HG02870 (cell line): ENCODE results near the gene ETF1.
"Not testable (repeated sequence)": the region's sequence is repeated elsewhere in the genome, so short reads cannot be mapped to it uniquely, and the experiment has no call there.

Source experiments
- ATAC-seq: cut with Tn5 transposase; IDR thresholded peaks from one replicate; pipeline ENCODE4 v1.9.1; 2021; ENCODE audit warnings: mild to moderate bottlenecking, moderate library complexity; ENCODE audit not compliant: unreplicated experiment

The ETF1 gene

GRCh38 chr5:138491669-138492559, 51.1 kb downstream of the ETF1 start:
- peak; percentile 98 for ATAC-seq

- no peak for ATAC-seq
Measured at GRCh38 chr5:138491284-138491648, 51.8 kb downstream of the ETF1 start.

GRCh38 chr5:138490648-138491283, 52.3 kb downstream of the ETF1 start:
- ATAC-seq: no peak

GRCh38 chr5:138489683-138490061, 53.4 kb downstream of the ETF1 start:
- no peak for ATAC-seq

GRCh38 chr5:138488481-138488945, 54.5 kb downstream of the ETF1 start:
- no peak for ATAC-seq

GRCh38 chr5:138482638-138483037, 60.4 kb downstream of the ETF1 start:
- no peak for ATAC-seq

GRCh38 chr5:138476918-138477317, 66.1 kb downstream of the ETF1 start:
- no peak for ATAC-seq

GRCh38 chr5:138473151-138473550, 69.9 kb downstream of the ETF1 start:
- not testable (repeated sequence) for ATAC-seq

GRCh38 chr5:138472353-138472752, 70.7 kb downstream of the ETF1 start:
- no peak for ATAC-seq

GRCh38 chr5:138471052-138471361, 72.0 kb downstream of the ETF1 start:
- ATAC-seq: no peak

- ATAC-seq: no peak
Measured at GRCh38 chr5:138470322-138471051, 72.5 kb downstream of the ETF1 start.

- ATAC-seq: no peak
Measured at GRCh38 chr5:138469540-138470321, 73.3 kb downstream of the ETF1 start.

- no peak for ATAC-seq
Measured at GRCh38 chr5:138468966-138469539, 74.0 kb downstream of the ETF1 start.

- ATAC-seq: no peak
Measured at GRCh38 chr5:138468133-138468965, 74.7 kb downstream of the ETF1 start.

- no peak for ATAC-seq
Measured at GRCh38 chr5:138467711-138468132, 75.3 kb downstream of the ETF1 start.

- no peak for ATAC-seq
Measured at GRCh38 chr5:138466900-138467710, 75.9 kb downstream of the ETF1 start.

- no peak for ATAC-seq
Measured at GRCh38 chr5:138466125-138466899, 76.7 kb downstream of the ETF1 start.
